WI38 (cell line): ENCODE results near the gene PTPN13.

Experiments
- H3K4me3 ChIP-seq: 2 replicates; pipeline ENCODE4 v1.5.1; 2011; ENCODE audit warnings: low read depth, mild to moderate bottlenecking, control low read depth, low read length
- CTCF ChIP-seq: IDR thresholded peaks from 2 replicates; pipeline ENCODE4 v1.5.1; 2012; ENCODE audit warnings: low read depth, mild to moderate bottlenecking, control low read depth, low read length

PTPN13 gene

GRCh38 chr4:86621435-86621834 is 27.3 kb downstream of the PTPN13 start:
- no peak overlapping the region for H3K4me3 ChIP-seq
- TF ChIP-seq CTCF = no peak

- TF ChIP-seq CTCF = no peak
- no peak overlapping the region for H3K4me3 ChIP-seq
Observed at GRCh38 chr4:86626066-86626465, 32.0 kb downstream of the PTPN13 start.

- H3K4me3 ChIP-seq = no peak overlapping the region
- no peak for TF ChIP-seq CTCF
Observed at GRCh38 chr4:86627462-86628135, 33.5 kb downstream of the PTPN13 start.

- no peak overlapping the region for H3K4me3 ChIP-seq
- no peak for TF ChIP-seq CTCF
Observed at GRCh38 chr4:86630629-86631028, 36.5 kb downstream of the PTPN13 start.

- H3K4me3 ChIP-seq = no peak overlapping the region
- TF ChIP-seq CTCF = no peak
Observed at GRCh38 chr4:86631166-86631565, 37.1 kb downstream of the PTPN13 start.

- TF ChIP-seq CTCF = no peak
- no peak overlapping the region for H3K4me3 ChIP-seq
Observed at GRCh38 chr4:86633854-86634253, 39.7 kb downstream of the PTPN13 start.

GRCh38 chr4:86640469-86640868 is 46.4 kb downstream of the PTPN13 start:
- TF ChIP-seq CTCF = no peak
- no peak overlapping the region for H3K4me3 ChIP-seq
